GM11168 (cell line): ENCODE data around the gene UBN1.

Experiments used
- in situ Hi-C: fragments of 300-500 bp; cut with MboI; formaldehyde crosslinking; loops from one replicate; pipeline ENCODE4 v1.12.0; 2022; ENCODE audit warnings: low sequenced_read_pairs; ENCODE audit not compliant: unreplicated experiment

Gene UBN1

GRCh38 chr16:4900036-4900435, 52.8 kb downstream of the UBN1 start:
- in situ Hi-C loops: no loop called here

GRCh38 chr16:4900750-4901149, 53.5 kb downstream of the UBN1 start:
- in situ Hi-C loops: no loop called here

GRCh38 chr16:4902038-4902437, 54.8 kb downstream of the UBN1 start:
- in situ Hi-C loops: no loop called here

- in situ Hi-C loops: no loop called here
Observed at GRCh38 chr16:4904108-4904941, 57.0 kb downstream of the UBN1 start.

GRCh38 chr16:4904942-4905615, 57.8 kb downstream of the UBN1 start:
- in situ Hi-C loops: no loop called here

GRCh38 chr16:4908854-4909401, 61.6 kb downstream of the UBN1 start:
- in situ Hi-C loops: no loop called here

- in situ Hi-C loops: no loop called here
Observed at GRCh38 chr16:4909825-4910224, 62.5 kb downstream of the UBN1 start.

GRCh38 chr16:4910828-4911227, 63.5 kb downstream of the UBN1 start:
- in situ Hi-C loops: no loop called here

GRCh38 chr16:4911970-4912386, 64.7 kb downstream of the UBN1 start:
- in situ Hi-C loops: no loop called here

GRCh38 chr16:4913130-4913773, 66.0 kb downstream of the UBN1 start:
- in situ Hi-C loops: no loop called here

GRCh38 chr16:4913774-4914525, 66.7 kb downstream of the UBN1 start:
- in situ Hi-C loops: no loop called here

GRCh38 chr16:4914528-4915225, 67.4 kb downstream of the UBN1 start:
- in situ Hi-C loops: no loop called here

GRCh38 chr16:4915226-4915761, 68.0 kb downstream of the UBN1 start:
- in situ Hi-C loops: no loop called here

GRCh38 chr16:4917117-4917516, 69.8 kb downstream of the UBN1 start:
- in situ Hi-C loops: no loop called here

- in situ Hi-C loops: no loop called here
Observed at GRCh38 chr16:4918781-4919251, 71.5 kb downstream of the UBN1 start.

GRCh38 chr16:4920826-4921225, 73.5 kb downstream of the UBN1 start:
- in situ Hi-C loops: no loop called here

- in situ Hi-C loops: no loop called here
Observed at GRCh38 chr16:4922721-4923342, 75.6 kb downstream of the UBN1 start.

- in situ Hi-C loops: no loop called here
Observed at GRCh38 chr16:4923853-4924252, 76.6 kb downstream of the UBN1 start.
